Endothelial cell of umbilical vein (primary cell): ENCODE data around the gene CTBP1.

Source experiments
- CTCF ChIP-seq, 2 donors: IDR thresholded peaks; 1 replicate in 1 of 2; 2 replicates in 1 of 2; pipeline ENCODE4 v1.5.1; 2011; ENCODE audit warnings: low read length in 2 of 2, mild to moderate bottlenecking in 2 of 2, moderate library complexity in 2 of 2, control low read depth in 1 of 2, inconsistent platforms in 1 of 2, low read depth in 1 of 2; ENCODE audit not compliant: insufficient read depth in 1 of 2; ENCODE audit errors: extremely low read depth in 1 of 2
- EZH2 ChIP-seq: IDR thresholded peaks from 2 replicates; pipeline ENCODE4 v1.6.1; 2012; ENCODE audit warnings: borderline replicate concordance, low read depth, mild to moderate bottlenecking, moderate library complexity, low read length, inconsistent platforms; ENCODE audit not compliant: severe bottlenecking
- JUN ChIP-seq: IDR thresholded peaks from 2 replicates; pipeline ENCODE4 v1.6.1; 2011; ENCODE audit warnings: borderline replicate concordance, low read depth; ENCODE audit not compliant: insufficient read length, insufficient read depth
- MYC ChIP-seq: IDR thresholded peaks from one replicate; pipeline ENCODE4 v1.6.1; 2011; ENCODE audit warnings: mild to moderate bottlenecking, low read depth, low read length
- POLR2A ChIP-seq: IDR thresholded peaks from 2 replicates; pipeline ENCODE4 v1.6.1; 2012; ENCODE audit warnings: low read depth, mild to moderate bottlenecking, control low read depth, low read length
- POLR2AphosphoS5 ChIP-seq: IDR thresholded peaks from 2 replicates; pipeline ENCODE4 v1.6.1; 2012; ENCODE audit warnings: low read depth, mild to moderate bottlenecking, control low read depth, low read length, moderate library complexity; ENCODE audit not compliant: insufficient read depth

GRCh38 chr4:1204286-1204827 is 44.6 kb downstream of the CTBP1 start:
- TF ChIP-seq CTCF (IDR thresholded peaks at IDR 0.05; ENCODE audit: extremely low read depth in 1 of 2, insufficient read depth in 1 of 2, low read depth in 1 of 2, low read length in 2 of 2) (no peak), POLR2A (no peak), MYC (no peak), EZH2 (no peak), POLR2AphosphoS5 (no peak), JUN (no peak)
